Stimulated activated naive CD4-positive, alpha-beta T cell (primary cell): ENCODE measurements around the gene VASN.

ENCODE experiments used
- DNase-seq, 6 experiments: peaks; one replicate each; lab custom pipeline; 2025; lab: John Stamatoyannopoulos, UW

VASN gene

DNA sequence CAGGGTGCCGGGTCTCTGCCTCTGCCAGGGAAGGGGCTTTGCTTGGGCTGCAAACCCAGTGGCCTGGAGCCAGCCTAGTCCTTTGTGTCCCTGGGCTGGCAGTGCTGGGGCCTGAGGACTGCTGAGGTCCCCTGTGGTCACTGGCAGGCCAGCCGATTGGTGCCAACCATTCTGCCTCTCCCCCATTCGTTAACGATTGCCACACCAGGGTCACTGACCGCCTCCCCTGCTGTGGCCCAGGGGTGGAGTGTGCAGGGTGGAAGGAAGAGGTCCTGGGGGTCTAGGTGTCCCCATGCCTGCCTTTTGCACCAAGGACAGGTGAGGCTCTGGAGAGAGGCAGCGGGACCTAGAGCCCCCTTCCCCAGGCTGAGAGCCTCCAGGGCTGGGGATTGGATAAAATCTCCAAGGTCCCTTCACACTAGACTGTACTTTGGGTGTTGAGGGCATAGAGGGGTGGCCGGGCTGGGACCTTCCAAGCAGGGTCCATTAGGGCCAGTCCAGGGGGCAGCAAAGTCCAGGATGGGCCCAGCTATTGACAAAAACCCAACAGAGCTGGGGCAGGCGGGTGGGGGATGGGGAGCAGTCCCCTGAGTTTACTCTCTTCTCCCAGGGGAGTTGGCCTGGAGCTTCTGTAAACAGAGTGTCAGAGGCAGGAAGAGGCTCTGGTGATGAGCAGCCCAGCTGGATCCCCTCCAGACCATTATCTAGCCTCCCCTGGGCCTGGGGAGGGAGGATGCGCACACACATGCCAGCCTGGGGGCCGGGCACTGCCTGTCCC is 1.1 kb downstream of the VASN start:
- DNase-seq, result no peak

DNA sequence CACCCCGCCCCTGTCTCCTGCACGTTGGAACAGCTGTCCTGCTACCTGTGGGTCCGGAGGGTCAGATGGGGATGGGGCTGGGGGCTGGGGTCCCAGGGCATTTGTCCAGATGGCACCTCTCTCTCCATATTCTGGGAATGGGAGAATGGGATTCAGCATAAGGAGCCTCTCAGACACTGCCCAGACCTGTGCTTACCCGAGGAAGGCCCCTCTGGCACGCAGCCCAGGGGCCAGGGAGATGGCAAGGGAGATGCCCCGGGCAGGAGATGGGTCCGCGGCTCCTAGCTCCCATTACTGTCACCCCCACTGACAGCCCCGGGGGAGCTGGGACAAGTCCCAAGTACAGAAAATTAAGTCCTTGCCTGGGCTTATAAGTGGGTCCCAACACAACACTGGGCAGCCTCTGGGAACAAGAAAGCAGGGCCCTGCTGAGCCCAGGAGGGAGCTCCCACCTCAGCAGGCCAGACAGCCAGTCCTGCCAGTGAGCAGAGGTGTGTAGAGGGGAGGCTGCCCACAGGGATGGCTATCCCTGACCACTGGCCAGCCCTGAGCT is 1.8 kb downstream of the VASN start:
- DNase-seq, result no peak

DNA sequence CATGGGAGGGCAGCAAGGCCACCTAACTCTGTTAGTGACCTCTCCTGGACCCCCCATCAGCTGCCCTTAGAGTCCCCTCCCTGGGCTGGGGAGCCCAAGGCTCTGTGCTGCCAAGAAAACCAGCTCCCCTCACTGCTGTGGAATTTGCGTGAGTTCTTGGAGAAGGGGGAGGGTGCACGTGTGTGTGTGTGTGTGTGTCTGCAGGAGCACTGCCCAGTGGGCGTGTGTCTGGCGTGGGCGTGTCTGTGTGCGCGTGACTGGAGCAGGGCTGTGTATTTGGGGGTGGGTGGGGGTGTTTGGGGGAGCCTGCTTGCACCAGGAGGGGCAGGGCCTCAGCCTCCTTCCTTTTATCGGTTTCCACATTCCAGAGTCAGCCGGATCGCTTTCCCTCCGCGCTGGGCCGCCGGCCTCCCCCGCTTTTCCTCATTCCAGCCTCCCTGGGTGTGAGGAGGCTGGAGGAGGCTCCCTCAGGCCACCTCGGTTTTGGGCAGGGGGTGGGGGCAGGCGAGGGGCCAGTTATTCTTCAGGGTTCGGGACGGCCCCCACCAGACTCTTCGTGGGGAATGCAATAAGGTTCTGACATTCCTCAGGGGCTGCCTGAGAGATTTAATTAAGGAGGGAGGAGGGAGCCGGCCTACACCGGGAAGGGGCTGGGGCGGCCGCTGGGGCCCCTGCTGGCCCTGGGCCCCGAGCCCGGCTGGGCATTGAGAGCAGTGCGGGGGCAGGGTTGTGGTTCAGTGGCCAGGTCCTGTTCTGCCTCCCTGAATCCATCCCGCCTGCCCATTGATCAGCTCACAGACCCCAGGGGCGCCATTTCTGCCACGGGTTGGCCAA is 2.5 kb downstream of the VASN start:
- no peak for DNase-seq

DNA sequence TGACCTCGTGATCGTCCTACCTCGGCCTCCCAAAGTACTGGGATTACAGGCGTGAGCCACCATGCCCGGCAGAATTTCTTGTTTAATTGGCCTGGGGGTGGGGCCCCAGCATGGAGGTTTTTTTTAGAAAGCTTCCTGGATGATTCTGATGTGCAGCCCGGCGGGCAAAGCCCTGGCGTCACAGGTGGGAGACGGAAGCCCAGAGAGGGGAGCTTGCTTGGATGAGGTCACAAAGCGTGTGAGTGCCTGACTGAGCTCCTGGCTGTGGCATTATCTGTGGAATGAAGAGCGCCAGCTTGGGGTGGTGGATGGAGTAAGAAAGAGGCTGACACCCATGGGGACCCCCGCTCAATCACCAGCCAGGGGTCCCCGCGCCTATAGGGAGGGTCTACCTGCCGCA is 4.1 kb downstream of the VASN start:
- no peak for DNase-seq

DNA sequence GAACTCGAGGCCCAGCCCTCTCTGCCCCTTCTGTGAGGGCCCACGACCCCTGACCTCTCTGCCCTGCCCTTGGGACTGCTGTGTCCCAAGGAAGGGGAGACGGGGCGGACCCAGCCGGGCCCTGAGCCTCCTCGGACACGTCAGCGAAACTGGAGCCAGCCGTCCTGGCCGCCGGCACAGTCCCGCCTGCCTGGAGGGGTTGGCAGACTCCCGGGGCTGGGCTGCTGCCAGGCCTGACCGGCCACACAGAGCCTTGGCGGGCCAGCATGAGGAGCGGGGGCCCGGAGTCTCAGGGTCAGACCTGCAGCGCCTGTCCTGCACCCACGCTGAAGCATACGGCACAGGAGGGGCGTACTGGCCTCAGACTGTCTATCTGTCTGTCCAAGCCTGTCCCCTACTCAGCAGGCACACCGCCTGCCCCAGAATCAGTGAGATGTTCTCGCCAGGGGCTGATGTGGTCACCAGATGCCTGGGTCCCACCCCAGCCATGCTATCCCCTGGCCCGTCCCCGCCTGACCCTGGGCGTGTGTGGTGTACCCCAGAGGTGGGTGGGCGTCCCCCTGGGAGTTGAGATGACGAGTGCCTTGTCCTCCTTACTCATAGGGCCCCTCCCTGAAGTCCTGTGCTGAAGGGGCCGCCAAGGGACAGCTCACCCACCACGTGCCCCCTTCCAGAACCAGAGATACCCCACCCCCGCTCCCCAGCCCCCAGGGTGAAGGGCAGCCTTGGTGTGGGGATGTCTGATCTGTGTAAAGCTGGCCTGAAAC is 4.7 kb downstream of the VASN start:
- no peak for DNase-seq

- no peak for DNase-seq
Observed at GRCh38 chr16:4376893-4377572, 5.4 kb downstream of the VASN start.

- no peak for DNase-seq
Observed at GRCh38 chr16:4377573-4378154, 6.0 kb downstream of the VASN start.

GRCh38 chr16:4378161-4378666 is 6.6 kb downstream of the VASN start:
- DNase-seq, result no peak

GRCh38 chr16:4378999-4379690 is 7.5 kb downstream of the VASN start:
- no peak for DNase-seq

DNA sequence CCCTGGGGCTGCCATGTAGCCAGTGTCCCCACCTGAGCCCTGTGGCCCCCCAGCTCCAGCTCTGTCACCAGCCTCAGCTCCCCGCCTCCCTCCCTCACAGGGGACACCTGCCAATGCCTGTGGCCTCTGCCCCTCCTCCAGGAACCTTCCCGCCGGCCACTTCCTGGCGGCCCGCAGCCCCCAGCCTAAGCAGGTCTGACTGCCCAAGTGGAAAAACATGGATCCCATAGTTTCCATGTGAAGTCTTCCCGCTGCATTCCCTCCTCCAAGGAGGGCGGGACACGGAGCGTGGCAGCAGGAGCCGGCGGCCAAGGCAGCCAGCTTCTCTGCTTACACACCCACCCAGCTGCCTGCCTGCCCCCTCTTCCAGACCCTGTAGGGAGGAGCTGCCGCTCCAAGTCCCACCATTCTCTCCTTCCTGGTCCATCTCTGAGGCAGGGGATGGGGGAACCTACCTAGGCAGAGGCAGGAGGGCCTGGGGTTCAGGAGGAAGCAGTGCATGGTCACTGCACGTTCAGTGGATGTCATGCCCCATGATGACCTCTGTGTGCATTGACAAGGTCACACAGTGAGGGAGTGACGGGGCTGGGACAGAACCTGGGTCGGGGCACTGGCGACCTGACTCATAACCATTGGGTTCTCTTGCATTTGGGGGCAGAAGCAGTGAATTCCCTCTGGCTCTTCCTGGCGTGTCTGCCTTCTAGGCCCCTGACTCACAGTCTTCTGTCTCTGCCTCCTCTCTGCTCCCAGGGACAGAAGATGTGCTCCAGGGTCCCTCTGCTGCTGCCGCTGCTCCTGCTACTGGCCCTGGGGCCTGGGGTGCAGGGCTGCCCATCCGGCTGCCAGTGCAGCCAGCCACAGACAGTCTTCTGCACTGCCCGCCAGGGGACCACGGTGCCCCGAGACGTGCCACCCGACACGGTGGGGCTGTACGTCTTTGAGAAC is 8.7 kb downstream of the VASN start:
- no peak for DNase-seq

- no peak for DNase-seq
Observed at GRCh38 chr16:4381072-4381934, 9.7 kb downstream of the VASN start.

- no peak for DNase-seq
Observed at GRCh38 chr16:4381935-4382794, 10.5 kb downstream of the VASN start.

DNA sequence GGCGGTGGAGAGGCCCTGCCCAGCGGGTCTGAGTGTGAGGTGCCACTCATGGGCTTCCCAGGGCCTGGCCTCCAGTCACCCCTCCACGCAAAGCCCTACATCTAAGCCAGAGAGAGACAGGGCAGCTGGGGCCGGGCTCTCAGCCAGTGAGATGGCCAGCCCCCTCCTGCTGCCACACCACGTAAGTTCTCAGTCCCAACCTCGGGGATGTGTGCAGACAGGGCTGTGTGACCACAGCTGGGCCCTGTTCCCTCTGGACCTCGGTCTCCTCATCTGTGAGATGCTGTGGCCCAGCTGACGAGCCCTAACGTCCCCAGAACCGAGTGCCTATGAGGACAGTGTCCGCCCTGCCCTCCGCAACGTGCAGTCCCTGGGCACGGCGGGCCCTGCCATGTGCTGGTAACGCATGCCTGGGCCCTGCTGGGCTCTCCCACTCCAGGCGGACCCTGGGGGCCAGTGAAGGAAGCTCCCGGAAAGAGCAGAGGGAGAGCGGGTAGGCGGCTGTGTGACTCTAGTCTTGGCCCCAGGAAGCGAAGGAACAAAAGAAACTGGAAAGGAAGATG is 11.2 kb downstream of the VASN start:
- DNase-seq, result no peak

DNA sequence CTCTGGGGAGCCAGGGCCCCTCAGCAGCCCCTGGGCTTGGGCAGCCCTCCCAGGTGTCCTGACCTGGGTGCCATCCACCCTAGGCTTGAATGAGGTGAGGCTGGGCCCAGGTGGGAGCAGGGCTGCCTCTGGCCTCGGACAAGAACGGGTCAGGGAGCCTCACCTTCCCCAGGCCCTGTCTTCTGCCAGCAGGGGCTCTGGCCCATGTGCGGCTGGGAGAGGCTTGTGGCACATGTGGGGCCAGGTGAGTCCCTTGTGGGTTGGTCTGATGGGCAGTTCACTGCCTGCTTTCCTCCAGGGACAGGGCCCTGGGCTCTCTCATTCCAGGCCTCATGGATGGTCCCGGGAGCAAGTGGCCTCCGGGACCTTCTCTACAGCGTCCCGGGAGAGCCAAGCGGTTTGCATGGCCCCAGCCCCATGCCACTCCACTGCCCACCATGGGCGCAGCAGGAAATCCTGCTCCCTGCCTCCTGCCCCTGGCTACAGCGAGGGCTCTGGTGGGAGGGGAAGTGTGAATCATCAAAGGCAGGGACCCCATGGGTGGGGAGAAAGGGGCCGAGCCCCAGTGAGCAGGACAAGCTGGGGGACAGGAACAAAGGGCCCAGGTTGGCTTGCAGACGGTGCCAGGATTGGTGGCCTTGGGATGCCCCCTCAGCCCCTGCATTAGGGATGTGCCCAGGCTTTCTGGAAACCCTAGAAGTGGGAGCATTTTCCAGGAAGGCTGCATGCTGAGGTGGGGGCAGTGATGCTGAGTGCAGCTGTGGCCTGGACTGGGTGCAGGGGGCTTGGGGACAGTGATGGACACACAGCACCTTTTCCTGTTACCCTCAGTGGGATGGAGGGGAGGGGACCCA is 12.2 kb downstream of the VASN start:
- DNase-seq, result no peak

- DNase-seq, result no peak
Observed at GRCh38 chr16:4384509-4384942, 12.9 kb downstream of the VASN start.
